ENCODE data around the gene PROC.

The PROC gene

DNA sequence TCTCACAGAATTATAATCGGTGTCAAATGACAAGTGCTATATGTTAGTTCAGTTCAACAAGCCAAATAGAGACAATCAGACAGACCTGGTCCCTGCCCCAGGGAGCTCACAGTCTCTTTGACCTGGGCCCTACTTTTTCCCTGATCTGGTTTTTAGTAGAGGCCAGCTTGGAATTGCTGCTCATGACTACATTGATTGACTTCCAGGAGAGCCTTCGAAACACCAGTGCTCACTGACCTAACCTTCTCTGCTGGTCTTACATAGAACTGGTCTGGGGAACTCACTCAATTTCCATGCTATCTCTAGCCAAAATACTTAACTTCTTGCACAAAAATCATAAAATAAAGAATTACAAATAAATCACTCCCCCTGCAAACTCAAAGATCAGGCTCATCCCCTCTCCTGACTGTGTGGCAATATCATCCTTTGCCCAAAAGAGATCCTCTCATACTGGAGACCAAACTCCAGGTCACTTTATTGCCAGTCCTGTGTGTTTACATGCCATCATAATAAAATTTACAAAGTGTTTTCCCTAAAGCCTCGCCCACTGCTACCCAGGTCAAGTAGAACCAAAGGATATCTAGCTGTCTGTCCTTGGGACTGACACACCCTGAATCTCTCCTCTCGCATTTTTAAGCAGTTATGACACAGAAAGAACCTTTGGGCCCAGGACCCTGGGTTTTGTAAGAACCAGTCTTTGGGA lies 53.2 kb downstream of the PROC start:
- CTCF ChIA-PET: interaction anchor here (1.2 kb wide), 1 partner anchor 20 kb away, joined by 4 read pairs; no protein-coding TSS in a partner anchor

DNA sequence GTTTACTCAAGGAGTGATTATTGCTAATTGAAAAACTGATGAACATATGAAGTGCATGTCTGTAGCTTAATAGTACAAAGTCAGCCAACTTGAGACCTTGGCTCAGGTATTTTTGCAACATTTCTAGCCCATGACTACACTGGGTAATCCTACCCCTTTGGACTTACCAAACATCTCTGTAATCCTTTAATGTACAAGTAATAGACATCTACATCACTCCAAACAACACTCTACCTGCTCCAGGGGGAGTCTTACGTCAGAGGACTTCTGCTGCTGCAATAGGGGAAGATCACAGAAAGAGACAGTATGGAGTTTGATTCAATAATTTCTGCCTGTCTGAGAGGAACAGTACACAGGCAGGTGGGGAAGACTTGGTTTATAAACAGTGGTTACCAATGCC lies 54.0 kb downstream of the PROC start:
- POLR2A ChIA-PET: no interaction called here
- CTCF ChIA-PET: interaction anchor here (0.6 kb wide), 1 partner anchor 97 kb away, joined by 3 read pairs; no protein-coding TSS in a partner anchor
- no peak for DNase-seq (ENCODE audit: extremely low spot score)

More for the DNA sequence above, 53.2 kb downstream of the PROC start:
- TF ChIP-seq ZNF384 (IDR thresholded peaks at IDR 0.05) (no peak), LEF1 (IDR thresholded peaks at IDR 0.05; ENCODE audit: borderline replicate concordance) (no peak), BHLHE40 (IDR thresholded peaks at IDR 0.05; ENCODE audit: borderline replicate concordance) (no peak), FOXA1 (IDR thresholded peaks at IDR 0.05) (no peak), HDGF (IDR thresholded peaks at IDR 0.05; ENCODE audit: borderline replicate concordance) (no peak), TARDBP (IDR thresholded peaks at IDR 0.05) (no peak), ELF4 (IDR thresholded peaks at IDR 0.05) (no peak), SUZ12 (IDR thresholded peaks at IDR 0.05) (no peak), SP1 (IDR thresholded peaks at IDR 0.05) (no peak), L3MBTL2 (conservative IDR thresholded peaks at IDR 0.05) (no peak), FOXK2 (IDR thresholded peaks at IDR 0.05) (no peak), ARNT (IDR thresholded peaks at IDR 0.05) (no peak), NFRKB (IDR thresholded peaks at IDR 0.05) (no peak), FOXM1 (IDR thresholded peaks at IDR 0.05; ENCODE audit: borderline replicate concordance) (no peak), CTBP1 (IDR thresholded peaks at IDR 0.05; ENCODE audit: borderline replicate concordance) (no peak)
- TF ChIP-seq, protein P1, sequence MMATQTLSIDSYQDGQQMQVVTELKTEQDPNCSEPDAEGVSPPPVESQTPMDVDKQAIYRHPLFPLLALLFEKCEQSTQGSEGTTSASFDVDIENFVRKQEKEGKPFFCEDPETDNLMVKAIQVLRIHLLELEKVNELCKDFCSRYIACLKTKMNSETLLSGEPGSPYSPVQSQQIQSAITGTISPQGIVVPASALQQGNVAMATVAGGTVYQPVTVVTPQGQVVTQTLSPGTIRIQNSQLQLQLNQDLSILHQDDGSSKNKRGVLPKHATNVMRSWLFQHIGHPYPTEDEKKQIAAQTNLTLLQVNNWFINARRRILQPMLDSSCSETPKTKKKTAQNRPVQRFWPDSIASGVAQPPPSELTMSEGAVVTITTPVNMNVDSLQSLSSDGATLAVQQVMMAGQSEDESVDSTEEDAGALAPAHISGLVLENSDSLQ (IDR thresholded peaks at IDR 0.05): no peak
- POLR2A ChIA-PET: interaction anchor here (1.2 kb wide), 1 partner anchor 178 kb away, joined by 3 read pairs; the partner anchor contains the start of gene ERCC3
- no peak for DNase-seq (ENCODE audit: extremely low spot score)

DNA sequence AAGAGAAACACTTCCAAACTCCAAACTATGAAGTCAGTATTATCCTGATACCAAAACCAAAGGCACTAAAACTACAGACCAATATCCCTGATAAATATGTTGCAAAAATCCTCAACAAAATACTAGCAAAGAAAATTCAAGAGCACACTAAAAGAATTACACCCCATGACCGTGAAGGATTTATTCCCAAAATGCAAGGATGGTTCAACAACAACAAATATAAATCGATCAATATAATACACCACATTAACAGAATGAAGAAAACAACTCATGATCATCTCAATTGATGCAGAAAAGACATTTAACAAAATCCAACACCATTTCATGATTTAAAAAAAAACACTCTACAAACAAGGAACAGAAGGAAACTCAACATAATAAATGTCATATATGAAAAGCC lies 57.6 kb downstream of the PROC start:
- ChIA-PET POLR2A (no interaction called here), CTCF (no interaction called here)
- TF ChIP-seq FOXA1 (IDR thresholded peaks at IDR 0.05) (no peak), FOXK2 (IDR thresholded peaks at IDR 0.05) (no peak), L3MBTL2 (conservative IDR thresholded peaks at IDR 0.05) (no peak), HDGF (IDR thresholded peaks at IDR 0.05; ENCODE audit: borderline replicate concordance) (no peak), SP1 (IDR thresholded peaks at IDR 0.05) (no peak), TARDBP (IDR thresholded peaks at IDR 0.05) (no peak), ARNT (IDR thresholded peaks at IDR 0.05) (no peak), ELF4 (IDR thresholded peaks at IDR 0.05) (no peak), NFRKB (IDR thresholded peaks at IDR 0.05) (no peak), ZNF384 (IDR thresholded peaks at IDR 0.05) (no peak)
- TF ChIP-seq, protein P1 (IDR thresholded peaks at IDR 0.05): no peak

More for the DNA sequence above, 54.0 kb downstream of the PROC start:
- TF ChIP-seq, protein P1 (IDR thresholded peaks at IDR 0.05): no peak
- TF ChIP-seq BHLHE40 (IDR thresholded peaks at IDR 0.05; ENCODE audit: borderline replicate concordance) (no peak), FOXK2 (IDR thresholded peaks at IDR 0.05) (no peak), ZNF384 (IDR thresholded peaks at IDR 0.05) (no peak), ELF4 (IDR thresholded peaks at IDR 0.05) (no peak), FOXA1 (IDR thresholded peaks at IDR 0.05) (no peak)

More for the DNA sequence above, 57.6 kb downstream of the PROC start:
- no peak for DNase-seq (ENCODE audit: extremely low spot score)

Data from HEK293T (cell line).